A673 (cell line): ENCODE results near the gene CCSER1. TPM values are rescaled to one million over a fixed set of nuclear protein-coding genes. Genes with fewer than 3 reads are reported as not detected.

Experiments
- BruUV-seq: library from RNA; stranded (reverse); fragments of 400-500 nt; replicated peaks from 2 replicates; lab custom pipeline; 2021; lab: Mats Ljungman, UMichigan
- CTCF ChIA-PET: fragments of 300-600 bp; sonication (Branson Sonifier 250); formaldehyde crosslinking; loops from one replicate; lab custom pipeline; 2022; ENCODE audit warnings: antibody characterized with exemption; lab: Charles Lee
- POLR2A ChIA-PET: fragments of 300-600 bp; sonication (Branson Sonifier 250); formaldehyde crosslinking; loops from one replicate; lab custom pipeline; 2022; ENCODE audit warnings: antibody characterized with exemption; ENCODE audit not compliant: low non-redundant PET; lab: Charles Lee
- DNase-seq: peaks from one replicate; pipeline ENCODE4 v3.0.0-alpha.2; 2015; ENCODE audit warnings: low spot score
- H3K27ac ChIP-seq: fragments of 200-600 bp; sonication (generic); 2 replicates; pipeline ENCODE4 v1.5.1; 2016; ENCODE audit warnings: mixed run types, low read depth, mild to moderate bottlenecking, mixed read lengths, antibody characterized with exemption, low read length; ENCODE audit not compliant: poor library complexity, severe bottlenecking
- H3K27me3 ChIP-seq: fragments of 200-600 bp; sonication (generic); replicated peaks from 2 replicates; pipeline ENCODE4 v1.6.1; 2017; ENCODE audit warnings: mixed run types, low read depth, mild to moderate bottlenecking, mixed read lengths, antibody characterized with exemption, low read length; ENCODE audit not compliant: insufficient read depth, poor library complexity
- H3K36me3 ChIP-seq: fragments of 200-600 bp; sonication (generic); 2 replicates; pipeline ENCODE4 v1.6.1; 2016; ENCODE audit warnings: mixed run types, mild to moderate bottlenecking, mixed read lengths, antibody characterized with exemption, low read length; ENCODE audit not compliant: insufficient read depth, poor library complexity, severe bottlenecking
- H3K4me1 ChIP-seq: fragments of 200-600 bp; sonication (generic); 2 replicates; pipeline ENCODE4 v1.6.1; 2017; ENCODE audit warnings: mixed run types, mild to moderate bottlenecking, mixed read lengths, antibody characterized with exemption, low read length; ENCODE audit not compliant: insufficient read depth, poor library complexity, severe bottlenecking
- H3K4me3 ChIP-seq: fragments of 200-600 bp; sonication (generic); 2 replicates; pipeline ENCODE4 v1.5.1; 2016; ENCODE audit warnings: low read depth, mixed run types, mild to moderate bottlenecking, mixed read lengths, low read length; ENCODE audit not compliant: poor library complexity, severe bottlenecking
- H3K9me3 ChIP-seq: fragments of 200-600 bp; sonication (generic); 2 replicates; pipeline ENCODE4 v1.6.1; 2016; ENCODE audit warnings: mixed run types, low read depth, mild to moderate bottlenecking, mixed read lengths, antibody characterized with exemption, low read length; ENCODE audit not compliant: poor library complexity, severe bottlenecking
- CTCF ChIP-seq: fragments of 300-800, 200-600 bp; sonication (generic); conservative IDR thresholded peaks from 2 replicates; pipeline ENCODE4 v1.5.1; 2017; ENCODE audit warnings: low read depth, mild to moderate bottlenecking, antibody characterized with exemption, low read length, moderate library complexity, mixed read lengths
- EZH2 ChIP-seq: fragments of 200-600 bp; sonication (generic); IDR thresholded peaks from 2 replicates; pipeline ENCODE4 v1.6.1; 2017; ENCODE audit warnings: borderline replicate concordance, low read depth, mild to moderate bottlenecking, mixed read lengths, antibody characterized with exemption, low read length; ENCODE audit not compliant: poor library complexity, severe bottlenecking
- intact Hi-C: fragments of 100-400 bp; cut with micrococcal nuclease; formaldehyde crosslinking; loops from one replicate; pipeline ENCODE4 v1.10.0; 2022; ENCODE audit not compliant: unreplicated experiment
- total RNA-seq: library from RNA; stranded (reverse); gene quantifications from 2 replicates; pipeline ENCODE4 v1.2.3, GENCODE V29; 2021

The CCSER1 gene
- total RNA-seq, 1 experiment from 2014 or later = not detected

GRCh38 chr4:90824266-90825150 is 697.3 kb downstream of the CCSER1 start:
- no peak for DNase-seq
- no TSS peak for BruUV-seq
- Histone ChIP-seq H3K9me3 (no peaks in the 10 kb centered on the region), H3K4me3 (no peak overlapping the region), H3K27me3 (no peaks in the 10 kb centered on the region), H3K4me1 (no peaks in the 10 kb centered on the region), H3K27ac (no peak overlapping the region), H3K36me3 (no peaks in the 10 kb centered on the region)
- POLR2A ChIA-PET = no interaction called here
- CTCF ChIA-PET = no interaction called here
- intact Hi-C loops = no loop called here
- TF ChIP-seq EZH2 (no peak), CTCF (no peak)

- no peak overlapping the region for H3K27ac ChIP-seq
- TF ChIP-seq CTCF (no peak), EZH2 (no peak)
- H3K27me3 ChIP-seq = no peaks in the 10 kb centered on the region
- no peak overlapping the region for H3K4me3 ChIP-seq
- no peaks in the 10 kb centered on the region for H3K4me1 ChIP-seq
- intact Hi-C loops = no loop called here
- ChIA-PET CTCF (no interaction called here), POLR2A (no interaction called here)
- H3K9me3 ChIP-seq = no peaks in the 10 kb centered on the region
- no peaks in the 10 kb centered on the region for H3K36me3 ChIP-seq
- no peak for DNase-seq
- BruUV-seq = no TSS peak
These were observed 698.7 kb downstream of the CCSER1 start for GRCh38 chr4:90825849-90826248.

GRCh38 chr4:90833706-90834105 is 706.5 kb downstream of the CCSER1 start:
- Histone ChIP-seq H3K27ac (no peak overlapping the region), H3K36me3 (no peaks in the 10 kb centered on the region), H3K4me3 (no peak overlapping the region), H3K27me3 (no peaks in the 10 kb centered on the region), H3K4me1 (no peaks in the 10 kb centered on the region), H3K9me3 (no peaks in the 10 kb centered on the region)
- intact Hi-C loops = no loop called here
- TF ChIP-seq EZH2 (no peak), CTCF (no peak)
- DNase-seq = no peak
- BruUV-seq = no TSS peak
- POLR2A ChIA-PET = no interaction called here
- CTCF ChIA-PET = no interaction called here
